Measurements from ENCODE around the gene ATP6V0E2.

ATP6V0E2 gene

GRCh38 chr7:149878523-149878921, 4.8 kb downstream of the ATP6V0E2 start:
- no peak for TF ChIP-seq EZH2phosphoT487 (IDR thresholded peaks at IDR 0.05; ENCODE audit: low read depth)
- H4K20me1 ChIP-seq (ENCODE audit: insufficient read depth, low read length) = no peaks in the 10 kb centered on the region
- H3K4me3 ChIP-seq (ENCODE audit: low read length) = no peak overlapping the region
- no peak overlapping the region for H3K27ac ChIP-seq (ENCODE audit: low read length)
- H3K4me2 ChIP-seq (ENCODE audit: low read length) = no peak overlapping the region
- no peak overlapping the region for H3K9ac ChIP-seq (ENCODE audit: low read length)
- H3K9me3 ChIP-seq (ENCODE audit: insufficient read depth, low read length) = no peaks in the 10 kb centered on the region
- H2AFZ ChIP-seq (ENCODE audit: low read depth, low read length) = no peak overlapping the region
- H3K27me3 ChIP-seq (ENCODE audit: low read depth, low read length) = no peaks in the 10 kb centered on the region
- H3K36me3 ChIP-seq (replicated peaks; ENCODE audit: low read depth, low read length) = no peaks in the 10 kb centered on the region
- no peaks in the 10 kb centered on the region for H3K79me2 ChIP-seq (ENCODE audit: low read length)
- peaks cover 6% of the 10 kb centered on the region for H3K4me1 ChIP-seq (ENCODE audit: low read length)

DNA sequence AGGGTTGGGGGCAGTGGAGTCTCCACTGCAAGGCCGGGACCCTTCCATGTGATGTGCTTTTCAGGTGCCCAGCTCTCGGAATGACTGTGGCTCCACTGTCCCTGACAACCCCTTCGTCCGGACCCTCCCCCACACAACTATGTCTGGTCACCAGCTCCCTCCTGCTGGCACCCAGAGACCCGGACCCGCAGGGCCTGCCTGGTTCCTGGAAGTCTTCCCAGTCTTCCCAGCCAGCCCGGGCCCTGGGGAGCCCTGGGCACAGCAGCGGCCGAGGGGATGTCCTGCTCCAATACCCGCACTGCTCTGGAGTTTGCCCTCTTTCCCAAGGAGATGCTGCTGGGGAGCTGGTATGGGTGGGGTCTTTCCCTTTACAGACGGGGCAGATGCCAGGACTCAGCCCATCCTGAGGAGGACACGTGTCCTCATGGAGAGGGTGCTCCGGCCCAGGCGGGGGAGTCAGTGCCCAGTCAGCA, 5.5 kb downstream of the ATP6V0E2 start:
- Histone ChIP-seq H4K20me1 (ENCODE audit: insufficient read depth, low read length) (no peaks in the 10 kb centered on the region), H3K9me3 (ENCODE audit: insufficient read depth, low read length) (no peaks in the 10 kb centered on the region), H3K27me3 (ENCODE audit: low read depth, low read length) (no peaks in the 10 kb centered on the region), H3K79me2 (ENCODE audit: low read length) (no peaks in the 10 kb centered on the region), H3K4me1 (ENCODE audit: low read length) (peaks cover 13% of the 10 kb centered on the region), H3K4me3 (ENCODE audit: low read length) (no peak overlapping the region), H3K27ac (ENCODE audit: low read length) (no peak overlapping the region), H3K36me3 (replicated peaks; ENCODE audit: low read depth, low read length) (no peaks in the 10 kb centered on the region), H2AFZ (ENCODE audit: low read depth, low read length) (no peak overlapping the region), H3K4me2 (ENCODE audit: low read length) (no peak overlapping the region), H3K9ac (ENCODE audit: low read length) (no peak overlapping the region)
- no peak for TF ChIP-seq EZH2phosphoT487 (IDR thresholded peaks at IDR 0.05; ENCODE audit: low read depth)
- TF ChIP-seq CTCF (IDR thresholded peaks at IDR 0.05; ENCODE audit: low read depth, low read length) = no peak

DNA sequence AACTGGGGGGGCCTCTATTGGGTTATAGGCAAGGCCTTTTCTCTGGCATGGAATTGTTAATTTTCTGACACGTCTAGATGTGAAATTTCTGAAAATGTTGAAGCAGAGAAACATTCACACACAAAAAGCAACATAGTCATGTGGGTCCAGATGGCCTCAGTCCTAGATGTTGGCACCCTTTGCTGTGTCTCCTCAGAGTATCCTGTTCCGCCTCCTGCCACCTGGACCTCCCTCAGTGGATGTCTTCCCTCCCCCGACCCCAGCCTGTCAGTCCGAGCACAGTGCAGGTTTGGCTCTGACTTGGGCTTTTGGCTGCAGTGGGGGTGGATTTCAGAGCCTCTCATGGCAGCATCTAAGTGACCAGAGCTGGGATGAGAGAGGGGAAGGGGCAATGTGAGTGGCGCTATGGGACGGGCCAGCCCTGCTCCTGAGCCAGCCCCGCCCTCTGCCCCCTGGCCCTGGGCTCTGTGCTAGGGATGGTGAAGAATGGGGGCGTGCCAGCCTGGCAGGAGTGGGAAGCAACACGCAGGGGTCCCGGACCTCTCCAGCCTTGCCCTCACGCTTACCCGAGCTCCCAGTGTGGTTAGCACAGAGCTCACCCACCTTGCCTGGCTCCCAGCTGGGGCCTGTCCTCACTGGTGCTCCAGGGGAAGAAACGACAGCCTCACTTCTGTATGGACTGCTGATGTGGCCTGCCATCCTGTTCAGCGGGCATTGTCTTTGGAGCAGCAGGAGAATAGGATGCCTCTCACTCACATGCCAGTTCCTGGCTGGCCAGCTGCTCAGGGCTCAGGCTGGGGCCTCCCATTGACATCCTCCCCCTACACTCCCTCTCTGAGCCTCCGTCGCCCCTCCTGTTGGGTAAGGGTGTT, 6.2 kb downstream of the ATP6V0E2 start:
- H2AFZ ChIP-seq (ENCODE audit: low read depth, low read length) = no peak overlapping the region
- H3K4me3 ChIP-seq (ENCODE audit: low read length) = no peak overlapping the region
- no peaks in the 10 kb centered on the region for H3K9me3 ChIP-seq (ENCODE audit: insufficient read depth, low read length)
- H3K4me2 ChIP-seq (ENCODE audit: low read length) = no peak overlapping the region
- no peaks in the 10 kb centered on the region for H3K27me3 ChIP-seq (ENCODE audit: low read depth, low read length)
- no peaks in the 10 kb centered on the region for H3K36me3 ChIP-seq (replicated peaks; ENCODE audit: low read depth, low read length)
- no peaks in the 10 kb centered on the region for H4K20me1 ChIP-seq (ENCODE audit: insufficient read depth, low read length)
- H3K79me2 ChIP-seq (ENCODE audit: low read length) = no peaks in the 10 kb centered on the region
- no peak for TF ChIP-seq CTCF (IDR thresholded peaks at IDR 0.05; ENCODE audit: low read depth, low read length)
- no peak for TF ChIP-seq EZH2phosphoT487 (IDR thresholded peaks at IDR 0.05; ENCODE audit: low read depth)
- no peak overlapping the region for H3K27ac ChIP-seq (ENCODE audit: low read length)
- H3K4me1 ChIP-seq (ENCODE audit: low read length) = peaks cover 9% of the 10 kb centered on the region
- H3K9ac ChIP-seq (ENCODE audit: low read length) = no peak overlapping the region

DNA sequence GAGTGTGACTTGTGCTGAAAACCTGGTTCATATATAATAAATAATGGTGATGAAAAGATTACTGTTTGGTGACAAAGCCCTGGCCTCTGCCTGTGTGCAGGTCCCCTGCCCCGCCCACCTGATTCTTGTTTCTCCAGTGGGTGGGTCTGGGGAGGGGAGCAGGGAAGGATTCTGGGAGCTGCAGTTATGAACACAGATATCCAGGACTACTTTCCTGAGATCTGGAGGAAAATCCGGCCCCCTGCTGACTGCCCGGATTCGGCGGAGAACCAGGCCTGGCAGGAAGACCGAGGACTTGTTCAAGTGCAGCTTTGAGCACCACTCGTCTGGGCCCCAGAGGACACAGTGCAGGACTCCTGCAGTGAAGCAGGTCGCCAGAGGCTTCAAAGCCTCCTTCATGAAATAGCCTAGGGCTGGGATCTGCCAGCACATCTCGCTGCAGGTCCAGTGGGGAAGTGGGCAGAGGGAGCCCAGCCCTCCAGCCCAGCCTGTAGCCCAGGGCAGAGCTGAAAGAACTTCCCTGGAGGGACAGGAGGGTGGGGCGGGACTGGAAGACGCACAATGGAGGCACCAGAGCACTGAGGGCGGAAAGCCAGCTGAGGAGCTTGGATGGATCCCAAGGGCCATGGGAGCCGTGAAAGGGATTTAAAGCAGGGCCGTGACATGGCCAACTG, 7.0 kb downstream of the ATP6V0E2 start:
- no peaks in the 10 kb centered on the region for H3K79me2 ChIP-seq (ENCODE audit: low read length)
- H3K27me3 ChIP-seq (ENCODE audit: low read depth, low read length) = no peaks in the 10 kb centered on the region
- no peaks in the 10 kb centered on the region for H3K36me3 ChIP-seq (replicated peaks; ENCODE audit: low read depth, low read length)
- peaks cover 13% of the 10 kb centered on the region for H3K4me1 ChIP-seq (ENCODE audit: low read length)
- H2AFZ ChIP-seq (ENCODE audit: low read depth, low read length) = no peak overlapping the region
- no peaks in the 10 kb centered on the region for H3K9me3 ChIP-seq (ENCODE audit: insufficient read depth, low read length)
- no peak overlapping the region for H3K9ac ChIP-seq (ENCODE audit: low read length)
- TF ChIP-seq CTCF (IDR thresholded peaks at IDR 0.05; ENCODE audit: low read depth, low read length) (no peak), EZH2phosphoT487 (IDR thresholded peaks at IDR 0.05; ENCODE audit: low read depth) (no peak)
- H3K4me2 ChIP-seq (ENCODE audit: low read length) = no peak overlapping the region
- H3K27ac ChIP-seq (ENCODE audit: low read length) = no peak overlapping the region
- no peaks in the 10 kb centered on the region for H4K20me1 ChIP-seq (ENCODE audit: insufficient read depth, low read length)
- no peak overlapping the region for H3K4me3 ChIP-seq (ENCODE audit: low read length)
